Left cardiac atrium (tissue), 4 donors: ENCODE results near the gene OR14I1. TPM values are rescaled to one million over a fixed set of nuclear protein-coding genes. Genes with fewer than 3 reads are reported as not detected.
"Not testable (repeated sequence)": the region's sequence is repeated elsewhere in the genome, so short reads cannot be mapped to it uniquely, and the experiment has no call there.

Experiments used
- ATAC-seq, 2 donors: fragments of 200-7000 bp; cut with Tn5 transposase; one replicate each; pipeline ENCODE4 v1.9.1; 2020; ENCODE audit warnings: mild to moderate bottlenecking in 2 of 2, moderate library complexity in 2 of 2
- DNase-seq: peaks from one replicate; pipeline ENCODE4 v3.0.0-alpha.2; 2020
- intact Hi-C, 2 donors: fragments of 100-400 bp; cut with DNase I; formaldehyde crosslinking; loops; one replicate each; pipeline versions ENCODE4 v1.14.1 to v1.15.1; 2022 to 2023
- total RNA-seq, 2 donors: library from RNA; stranded (reverse); fragmentation: NEBNext Ultra II Directional; extraction: Animal tissue kit (Norgen Biotek cat#: 25700); gene quantifications; one replicate each; pipeline ENCODE4 v1.2.1, GENCODE V29; 2021
- donor health status: DM: no; HTN: yes; CAD: no.
- donor health status: DM: no; HTN: yes; CAD: no; lungs with severe emphysema.
- donor health status: DM: yes; HTN: yes; CAD: no.
- donor health status: Dilated cardiomyopathy.

Gene OR14I1
- total RNA-seq, 2 donors from 2014 or later: not detected

DNA sequence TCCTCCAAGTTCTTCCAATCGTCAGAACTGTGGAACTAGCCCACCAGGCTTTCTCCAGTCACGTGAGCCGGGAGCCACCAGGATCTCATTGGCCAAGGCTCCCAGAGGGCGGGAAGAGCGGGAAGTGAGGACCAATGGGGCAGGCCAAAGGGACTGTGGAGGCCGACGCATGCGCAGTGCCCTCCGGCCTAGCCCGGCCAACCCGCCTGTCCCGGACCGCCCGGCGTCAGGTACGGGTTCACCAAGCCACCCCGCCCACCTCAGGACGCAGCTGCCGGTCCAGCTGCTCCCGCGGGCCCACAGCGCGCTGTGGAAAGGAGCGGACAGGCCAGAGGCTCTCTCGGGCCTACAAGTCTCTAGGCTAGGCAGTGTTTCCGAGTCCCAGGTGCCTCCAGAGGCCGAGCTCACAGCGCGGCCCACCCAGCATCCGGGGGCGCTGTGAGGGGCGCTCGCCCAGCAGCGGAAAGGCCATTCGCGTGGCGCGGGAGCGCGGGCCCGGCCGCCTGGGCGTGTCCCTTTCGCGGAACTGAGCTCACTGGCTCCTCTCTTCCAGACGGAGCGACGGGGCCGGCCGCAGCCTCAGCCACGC, 10.9 kb downstream of the OR14I1 start:
- no peak for ATAC-seq
- intact Hi-C loops: no loop called here
- DNase-seq: no peak

- ATAC-seq: peak in 1 of 2 donors; percentile 82
- intact Hi-C loops: no loop called here
Observed at GRCh38 chr1:248688527-248689298, 13.9 kb downstream of the OR14I1 start.

GRCh38 chr1:248686815-248687214, 15.8 kb downstream of the OR14I1 start:
- no peak for DNase-seq
- intact Hi-C loops: no loop called here
- no peak for ATAC-seq

More at GRCh38 chr1:248688527-248689298, 13.9 kb downstream of the OR14I1 start:
- DNase-seq: no peak

GRCh38 chr1:248681651-248682050, 20.9 kb downstream of the OR14I1 start:
- intact Hi-C loops: no loop called here
- ATAC-seq (no peak), DNase-seq (no peak)

DNA sequence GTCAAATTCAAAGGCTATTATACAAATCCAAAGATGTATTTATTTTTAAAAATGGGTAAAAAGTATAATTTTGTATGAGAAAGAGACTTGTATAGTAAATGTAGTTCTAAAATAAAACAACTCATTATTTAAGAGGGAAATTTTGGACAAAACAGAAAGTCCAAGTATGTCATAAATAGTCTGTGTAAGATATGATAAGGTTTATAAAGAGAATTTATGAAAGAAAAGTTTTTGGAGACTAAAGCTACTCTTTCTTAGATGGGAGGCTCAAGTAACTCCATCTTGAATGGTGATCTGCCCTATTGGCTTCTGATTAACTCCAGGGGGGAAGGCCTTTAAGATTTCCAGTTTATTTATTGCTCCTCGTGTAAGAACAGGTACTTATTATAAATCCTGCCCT, 32.6 kb downstream of the OR14I1 start:
- intact Hi-C loops: no loop called here
- no peak for ATAC-seq
- DNase-seq: no peak

DNA sequence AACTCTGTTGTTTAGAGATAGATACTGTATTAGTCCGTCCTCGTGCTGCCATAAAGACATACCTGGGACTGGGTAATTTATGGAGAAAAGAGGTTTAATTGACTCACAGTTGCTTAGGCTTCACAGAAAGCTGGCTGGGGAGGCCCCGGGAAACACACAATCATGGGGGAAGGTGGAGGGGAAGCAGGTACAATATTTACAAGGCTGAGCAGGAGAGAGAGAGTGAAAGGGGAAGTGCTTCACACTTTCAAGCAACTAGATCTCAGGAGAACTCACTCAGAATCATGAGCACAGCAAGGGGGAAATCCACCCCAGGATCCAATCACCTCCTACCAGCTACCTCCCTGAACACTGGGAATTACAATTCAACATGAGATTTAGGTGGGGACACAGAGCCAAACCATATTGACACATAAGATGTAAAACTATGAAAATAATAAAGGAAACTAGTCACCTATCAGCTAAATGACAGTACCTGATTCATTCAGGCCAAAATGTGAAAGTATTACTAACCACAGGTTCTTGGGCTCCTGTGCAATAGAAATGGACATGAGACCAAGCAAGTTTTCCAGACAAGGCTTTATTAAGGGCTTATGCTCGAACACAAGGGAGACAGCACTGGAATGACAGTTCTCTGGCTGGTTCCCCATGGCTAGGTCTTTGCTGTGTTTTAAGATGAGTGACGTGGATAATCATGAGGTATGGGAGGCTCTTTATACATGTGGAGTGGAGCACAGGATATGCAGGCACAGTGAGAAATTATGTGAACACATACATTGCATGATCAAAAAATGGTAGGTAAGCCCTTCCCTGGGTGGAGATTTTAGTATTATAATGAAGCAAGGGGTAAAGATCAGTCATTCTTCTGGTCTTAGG, 38.9 kb downstream of the OR14I1 start:
- ATAC-seq: not testable (repeated sequence)

DNA sequence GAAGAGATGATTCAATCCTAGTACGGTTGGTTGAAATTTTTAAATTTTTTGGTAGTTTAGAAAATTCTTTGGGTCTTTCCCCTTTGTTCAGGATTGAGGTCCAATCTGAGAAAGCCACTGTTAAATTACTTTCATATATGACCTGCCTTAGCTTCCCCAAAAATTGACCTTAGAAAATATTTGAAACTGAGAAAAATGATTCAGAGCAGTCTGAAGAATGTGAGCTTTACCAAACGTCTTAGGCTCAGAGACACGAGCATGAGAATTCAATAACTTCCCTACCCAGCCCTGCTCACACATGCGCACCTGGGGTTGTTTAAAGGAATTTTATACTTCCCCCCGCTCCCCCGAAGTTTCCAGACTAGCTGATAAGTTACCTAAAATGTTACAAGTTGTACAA, 45.8 kb downstream of the OR14I1 start:
- intact Hi-C loops, ATAC-seq, DNase-seq: not testable (repeated sequence)

More for the DNA sequence above, 38.9 kb downstream of the OR14I1 start:
- intact Hi-C loops, DNase-seq: not testable (repeated sequence)

GRCh38 chr1:248655354-248655753, 47.2 kb downstream of the OR14I1 start, which contains the start of gene OR2T27:
OR2T27 (minus strand) TSS chr1:248655528; CDS start chr1:248650884, 4,644 bp downstream.
- DNase-seq, ATAC-seq, intact Hi-C loops: not testable (repeated sequence)

Other genes with a start within 250 kb of the OR14I1 start
- not detected for gene OR2T3, start 229.4 kb downstream of the OR14I1 start, total RNA-seq
- gene OR2T5, start 214.2 kb downstream of the OR14I1 start, total RNA-seq: not detected
- under 1 TPM in 1 of 2 donors, not detected in 1; 0.03 TPM for gene OR2G6, start 194.7 kb downstream of the OR14I1 start, total RNA-seq
- not detected for gene OR2T29, start 140.0 kb downstream of the OR14I1 start, total RNA-seq
- not detected for gene OR2T34, start 128.0 kb downstream of the OR14I1 start, total RNA-seq
- gene OR2T10, start 105.1 kb downstream of the OR14I1 start, total RNA-seq: not detected
- not detected for gene OR2T11, start 67.7 kb downstream of the OR14I1 start, total RNA-seq
- gene OR2T35, start 57.5 kb downstream of the OR14I1 start, total RNA-seq: not detected
- not detected for gene OR2T27, start 47.2 kb downstream of the OR14I1 start, total RNA-seq
- not detected for gene LYPD8, start 53.0 kb upstream of the OR14I1 start, total RNA-seq
- 10 to 100 TPM; 15.1 to 18.5 TPM for gene SH3BP5L, start 123.1 kb upstream of the OR14I1 start, total RNA-seq
- 10 to 100 TPM; 41.6 to 42.2 TPM for gene ZNF672, start 135.5 kb upstream of the OR14I1 start, total RNA-seq
- 10 to 100 TPM; 16.3 to 22.3 TPM for gene ZNF692, start 156.3 kb upstream of the OR14I1 start, total RNA-seq
- gene PGBD2, start 203.5 kb upstream of the OR14I1 start, total RNA-seq: 1 to 10 TPM; 3.5 TPM